ENCODE results near the gene NEURL1B. TPM values are rescaled to one million over a fixed set of nuclear protein-coding genes. Genes with fewer than 3 reads are reported as not detected.

Gene NEURL1B
- total RNA-seq, 6 experiments from 2014 or later, result 2.0 to 8.6 (median 7.1) TPM

DNA sequence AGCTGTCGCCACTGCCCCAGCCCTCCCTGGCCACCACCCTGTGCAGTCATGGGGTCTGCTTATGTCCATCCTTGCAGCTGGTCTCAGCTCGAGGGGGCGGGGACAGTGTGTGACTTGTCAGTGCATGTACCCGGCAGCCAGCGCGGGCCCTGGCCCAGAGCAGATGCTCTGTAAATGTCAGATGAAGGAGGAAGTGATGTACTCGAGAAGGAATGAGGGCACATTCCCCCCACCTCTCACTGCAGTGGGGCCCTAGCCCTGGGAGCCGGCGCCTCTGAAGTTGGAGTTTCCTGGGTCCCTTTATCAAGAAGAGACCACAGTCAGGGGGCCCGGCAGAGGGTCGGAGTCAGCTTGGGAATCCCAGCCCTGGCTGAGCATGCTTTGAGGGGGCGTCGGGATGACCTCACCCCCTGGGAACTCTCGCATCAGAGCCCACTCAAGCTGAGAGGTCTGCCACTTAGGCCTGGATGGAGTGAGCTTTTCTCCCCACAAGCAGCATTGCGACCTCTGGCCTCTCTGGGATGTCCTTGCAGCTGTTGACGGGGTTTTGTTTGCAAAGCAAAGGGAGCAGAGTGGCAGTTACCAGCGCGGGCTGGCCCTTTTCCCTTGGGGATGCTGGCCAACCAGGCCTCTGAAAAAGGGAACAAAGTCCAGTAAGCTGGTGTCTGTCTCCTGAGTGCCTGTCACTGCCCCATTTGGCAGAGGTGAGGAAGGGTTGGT lies 19.0 kb downstream of the NEURL1B start:
- peak; percentile 86 for DNase-seq
- Mint-ChIP-seq H3K4me1 (ENCODE audit: low read depth) (peaks cover 29% of the 10 kb centered on the region), H3K36me3 (ENCODE audit: low read depth) (peaks cover 10% of the 10 kb centered on the region; the same call in 1 of the 2 replicates), H3K9me3 (no peaks in the 10 kb centered on the region; the same call in 1 of the 2 replicates), H3K27me3 (ENCODE audit: insufficient read depth) (peaks cover 1% of the 10 kb centered on the region; the same call in 1 of the 2 replicates), H3K27ac (peak overlapping the region; percentile 98), H3K4me3 (peak overlapping the region; percentile 69)
- TF ChIP-seq, protein P1, sequence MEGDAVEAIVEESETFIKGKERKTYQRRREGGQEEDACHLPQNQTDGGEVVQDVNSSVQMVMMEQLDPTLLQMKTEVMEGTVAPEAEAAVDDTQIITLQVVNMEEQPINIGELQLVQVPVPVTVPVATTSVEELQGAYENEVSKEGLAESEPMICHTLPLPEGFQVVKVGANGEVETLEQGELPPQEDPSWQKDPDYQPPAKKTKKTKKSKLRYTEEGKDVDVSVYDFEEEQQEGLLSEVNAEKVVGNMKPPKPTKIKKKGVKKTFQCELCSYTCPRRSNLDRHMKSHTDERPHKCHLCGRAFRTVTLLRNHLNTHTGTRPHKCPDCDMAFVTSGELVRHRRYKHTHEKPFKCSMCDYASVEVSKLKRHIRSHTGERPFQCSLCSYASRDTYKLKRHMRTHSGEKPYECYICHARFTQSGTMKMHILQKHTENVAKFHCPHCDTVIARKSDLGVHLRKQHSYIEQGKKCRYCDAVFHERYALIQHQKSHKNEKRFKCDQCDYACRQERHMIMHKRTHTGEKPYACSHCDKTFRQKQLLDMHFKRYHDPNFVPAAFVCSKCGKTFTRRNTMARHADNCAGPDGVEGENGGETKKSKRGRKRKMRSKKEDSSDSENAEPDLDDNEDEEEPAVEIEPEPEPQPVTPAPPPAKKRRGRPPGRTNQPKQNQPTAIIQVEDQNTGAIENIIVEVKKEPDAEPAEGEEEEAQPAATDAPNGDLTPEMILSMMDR (IDR thresholded peaks at IDR 0.05), result peak; percentile 22

DNA sequence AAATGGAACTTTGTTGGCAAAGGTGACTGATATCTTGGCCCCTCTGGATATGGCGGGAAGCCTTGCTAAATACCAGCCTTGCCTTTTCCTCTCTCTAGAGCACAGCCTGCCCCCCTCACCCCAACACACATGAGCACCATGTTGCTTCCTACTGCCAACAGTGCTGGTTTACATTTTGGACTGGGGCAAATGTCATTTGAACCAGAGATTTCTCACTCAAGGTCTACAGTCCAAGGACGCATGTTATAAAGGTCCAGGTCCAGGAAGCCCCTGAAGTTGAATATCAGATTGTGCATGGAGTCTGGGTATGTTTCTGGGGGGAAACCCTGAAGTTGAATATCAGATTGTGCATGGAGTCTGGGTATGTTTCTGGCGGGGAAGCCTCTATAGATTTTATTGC lies 19.9 kb downstream of the NEURL1B start:
- TF ChIP-seq, protein P1 (IDR thresholded peaks at IDR 0.05), result no peak
- peaks cover 29% of the 10 kb centered on the region for H3K4me1 Mint-ChIP-seq (ENCODE audit: low read depth)
- H3K36me3 Mint-ChIP-seq (ENCODE audit: low read depth), result peaks cover under 1% of the 10 kb centered on the region; the same call in 1 of the 2 replicates
- peak overlapping the region; percentile 98 for H3K27ac Mint-ChIP-seq
- peaks cover 1% of the 10 kb centered on the region; the same call in 1 of the 2 replicates for H3K27me3 Mint-ChIP-seq (ENCODE audit: insufficient read depth)
- DNase-seq, result no peak
- no peaks in the 10 kb centered on the region; the same call in 1 of the 2 replicates for H3K9me3 Mint-ChIP-seq
- no peak overlapping the region for H3K4me3 Mint-ChIP-seq

DNA sequence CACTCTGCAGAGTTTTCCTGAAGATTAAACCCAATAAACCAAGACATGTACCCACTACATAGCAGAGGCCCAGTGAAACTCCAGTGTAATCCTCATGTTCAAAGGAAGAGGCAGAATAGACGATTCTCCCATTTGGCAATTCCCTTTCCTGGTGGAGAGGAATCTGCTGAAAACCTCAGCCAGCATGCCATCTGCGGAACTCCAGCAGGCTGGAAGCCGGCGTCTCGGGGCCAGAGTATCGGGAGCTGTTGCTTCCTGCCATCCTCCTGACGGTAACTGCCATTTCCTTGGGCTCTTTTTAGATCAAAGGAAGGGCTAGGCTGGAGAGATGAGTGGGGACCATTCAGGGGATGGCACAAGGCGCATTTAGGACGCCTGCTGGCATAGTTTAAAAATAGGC lies 20.5 kb downstream of the NEURL1B start:
- peaks cover 29% of the 10 kb centered on the region for H3K4me1 Mint-ChIP-seq (ENCODE audit: low read depth)
- H3K4me3 Mint-ChIP-seq, result no peak overlapping the region
- no peaks in the 10 kb centered on the region for H3K9me3 Mint-ChIP-seq
- DNase-seq, result no peak
- TF ChIP-seq, protein P1 (IDR thresholded peaks at IDR 0.05), result no peak
- H3K27me3 Mint-ChIP-seq (ENCODE audit: insufficient read depth), result peaks cover 1% of the 10 kb centered on the region; the same call in 1 of the 2 replicates
- H3K36me3 Mint-ChIP-seq (ENCODE audit: low read depth), result no peaks in the 10 kb centered on the region; the same call in 1 of the 2 replicates
- no peak overlapping the region for H3K27ac Mint-ChIP-seq

DNA sequence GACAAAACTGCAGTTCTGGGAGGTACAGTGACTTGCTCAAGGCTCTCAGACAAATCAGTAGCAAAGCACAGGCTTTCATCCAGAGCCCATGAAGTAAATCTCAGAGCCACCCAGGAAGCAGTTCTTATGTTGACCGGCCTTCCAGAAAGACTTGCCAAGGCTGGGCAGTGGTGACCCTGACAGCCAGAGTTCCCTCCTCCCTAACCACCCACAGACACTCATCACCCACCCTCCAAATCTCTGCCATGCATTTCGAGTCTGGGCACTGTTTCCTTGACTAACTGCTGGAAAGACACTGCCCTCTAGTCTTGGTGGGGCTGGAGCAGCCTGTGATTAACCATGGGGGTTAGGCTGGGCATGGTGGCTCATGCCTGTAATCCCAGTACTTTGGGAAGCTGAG lies 21.5 kb downstream of the NEURL1B start:
- Mint-ChIP-seq H3K36me3 (ENCODE audit: low read depth) (no peaks in the 10 kb centered on the region), H3K27me3 (ENCODE audit: insufficient read depth) (peaks cover 1% of the 10 kb centered on the region; the same call in 1 of the 2 replicates), H3K9me3 (no peaks in the 10 kb centered on the region), H3K4me3 (no peak overlapping the region), H3K4me1 (ENCODE audit: low read depth) (peaks cover 30% of the 10 kb centered on the region), H3K27ac (no peak overlapping the region)
- TF ChIP-seq, protein P1 (IDR thresholded peaks at IDR 0.05), result no peak
- DNase-seq, result no peak

DNA sequence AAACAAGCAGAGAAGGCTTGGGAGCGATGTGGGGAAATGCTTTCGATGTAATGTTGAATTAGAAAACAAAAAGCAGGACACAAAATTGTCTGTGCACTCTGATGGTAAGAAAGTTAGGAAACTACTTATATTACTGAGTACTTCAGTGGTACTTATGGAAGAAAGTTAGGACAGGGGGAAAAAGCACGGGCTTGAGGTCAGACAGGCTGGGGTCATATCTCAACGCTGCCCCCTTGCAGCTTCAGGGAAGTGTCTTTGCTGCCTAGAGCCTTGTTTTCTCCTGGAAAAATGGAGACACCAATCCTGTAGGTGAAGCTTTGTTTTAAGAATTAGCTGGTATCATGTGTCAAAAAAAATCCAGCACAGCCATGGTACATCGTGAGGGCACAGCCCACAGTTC lies 23.0 kb downstream of the NEURL1B start:
- Mint-ChIP-seq H3K36me3 (ENCODE audit: low read depth) (no peaks in the 10 kb centered on the region), H3K4me3 (no peak overlapping the region), H3K27ac (no peak overlapping the region), H3K4me1 (ENCODE audit: low read depth) (peaks cover 35% of the 10 kb centered on the region), H3K27me3 (ENCODE audit: insufficient read depth) (peaks cover 1% of the 10 kb centered on the region; the same call in 1 of the 2 replicates), H3K9me3 (no peaks in the 10 kb centered on the region)
- no peak for DNase-seq
- TF ChIP-seq, protein P1 (IDR thresholded peaks at IDR 0.05), result no peak
